DMS153 (cell line): Measurements from ENCODE around the gene FOXR1.
"Not testable (repeated sequence)": the region's sequence is repeated elsewhere in the genome, so short reads cannot be mapped to it uniquely, and the experiment has no call there.

ENCODE experiments used
- DNase-seq: peaks from one replicate; lab custom pipeline; 2025; lab: John Stamatoyannopoulos, UW

FOXR1 gene

GRCh38 chr11:118997627-118998387, 26.2 kb downstream of the FOXR1 start, which contains the start of gene CENATAC:
TSS of gene CENATAC (plus strand) at chr11:118998138. CDS start at chr11:118998198, 60 bp downstream.
- DNase-seq: peak; percentile 83

- no peak for DNase-seq
These were observed 26.8 kb downstream of the FOXR1 start for GRCh38 chr11:118998388-118998717.

GRCh38 chr11:118998822-118999221, 27.3 kb downstream of the FOXR1 start:
- no peak for DNase-seq

GRCh38 chr11:119000906-119001305, 29.3 kb downstream of the FOXR1 start:
- DNase-seq: no peak

GRCh38 chr11:119006656-119007055, 35.1 kb downstream of the FOXR1 start:
- no peak for DNase-seq

GRCh38 chr11:119011476-119012053, 40.0 kb downstream of the FOXR1 start:
- no peak for DNase-seq

GRCh38 chr11:119012629-119013170, 41.1 kb downstream of the FOXR1 start:
- DNase-seq: no peak

GRCh38 chr11:119014209-119014924, 42.8 kb downstream of the FOXR1 start:
- no peak for DNase-seq

GRCh38 chr11:119015054-119015611, 43.6 kb downstream of the FOXR1 start:
- no peak for DNase-seq

GRCh38 chr11:119016216-119017009, 44.9 kb downstream of the FOXR1 start:
- no peak for DNase-seq

- not testable (repeated sequence) for DNase-seq
These were observed 45.8 kb downstream of the FOXR1 start for GRCh38 chr11:119017377-119017776.

GRCh38 chr11:119018074-119018938, 46.7 kb downstream of the FOXR1 start, which contains the start of the genes RPS25 and TRAPPC4:
TSS of gene RPS25 (minus strand) at chr11:119018343. CDS start at chr11:119018284, 59 bp downstream.
TSS of gene TRAPPC4 (plus strand) at chr11:119018766. CDS start at chr11:119018796, 30 bp downstream.
- peak; percentile 91 for DNase-seq

- DNase-seq: no peak
These were observed 48.4 kb downstream of the FOXR1 start for GRCh38 chr11:119019996-119020395.

GRCh38 chr11:119021631-119022030, 50.1 kb downstream of the FOXR1 start:
- DNase-seq: no peak

GRCh38 chr11:119023741-119024140, 52.2 kb downstream of the FOXR1 start:
- no peak for DNase-seq

GRCh38 chr11:119024430-119025098, 53.0 kb downstream of the FOXR1 start:
- no peak for DNase-seq

GRCh38 chr11:119025099-119025473, 53.5 kb downstream of the FOXR1 start:
- no peak for DNase-seq

- DNase-seq: no peak
These were observed 54.0 kb downstream of the FOXR1 start for GRCh38 chr11:119025541-119025940.

- DNase-seq: no peak
These were observed 54.6 kb downstream of the FOXR1 start for GRCh38 chr11:119025978-119026766.
